GM12801 (cell line): ENCODE results near the gene KNDC1.

ENCODE experiments used
- TF ChIP-seq, protein P1 (sequence below): IDR thresholded peaks from one replicate; pipeline ENCODE4 v1.5.1; 2011; ENCODE audit warnings: control low read depth; ENCODE audit not compliant: insufficient read length; ENCODE audit errors: extremely low read depth

Gene KNDC1

DNA sequence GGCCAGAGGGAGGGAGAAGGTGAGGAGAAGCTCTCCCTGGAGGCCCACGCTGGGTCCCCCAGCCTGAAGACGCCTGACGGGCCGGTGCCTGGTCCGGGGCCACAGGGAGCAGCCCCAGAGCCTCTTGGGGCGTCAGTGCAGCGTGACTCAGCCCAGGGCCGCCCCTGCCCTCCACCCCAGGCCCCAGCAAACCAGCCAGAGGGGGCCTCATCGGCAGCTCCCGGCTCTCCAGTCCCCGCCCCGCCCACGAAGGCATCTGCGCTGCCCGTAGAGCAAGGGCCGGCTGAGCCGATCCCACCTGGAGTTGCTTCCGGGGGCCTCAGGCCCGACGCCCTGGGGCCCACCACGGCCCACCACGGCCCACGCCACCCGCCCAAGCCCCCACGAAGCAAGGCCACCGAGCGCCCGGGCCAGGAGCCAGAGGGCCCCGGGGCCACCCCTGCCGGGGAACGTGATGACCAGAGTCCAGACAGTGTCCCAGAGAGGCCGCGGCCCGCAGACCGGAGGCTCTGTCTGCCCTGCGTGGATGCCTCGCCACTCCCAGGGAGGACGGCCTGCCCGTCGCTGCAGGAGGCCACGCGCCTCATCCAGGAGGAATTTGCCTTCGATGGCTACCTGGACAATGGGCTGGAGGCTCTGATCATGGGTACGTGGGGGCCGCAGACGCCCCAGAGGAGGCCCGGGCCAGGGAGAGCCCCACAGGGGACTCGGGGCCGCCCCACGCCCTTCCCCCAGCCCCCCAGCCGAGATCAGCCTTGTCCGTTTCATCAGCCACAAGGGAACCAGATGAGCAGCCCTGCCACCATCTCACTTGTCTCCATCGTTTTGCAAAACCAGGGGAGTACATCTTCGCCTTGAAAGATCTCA lies 38.8 kb downstream of the KNDC1 start:
- TF ChIP-seq, protein P1, sequence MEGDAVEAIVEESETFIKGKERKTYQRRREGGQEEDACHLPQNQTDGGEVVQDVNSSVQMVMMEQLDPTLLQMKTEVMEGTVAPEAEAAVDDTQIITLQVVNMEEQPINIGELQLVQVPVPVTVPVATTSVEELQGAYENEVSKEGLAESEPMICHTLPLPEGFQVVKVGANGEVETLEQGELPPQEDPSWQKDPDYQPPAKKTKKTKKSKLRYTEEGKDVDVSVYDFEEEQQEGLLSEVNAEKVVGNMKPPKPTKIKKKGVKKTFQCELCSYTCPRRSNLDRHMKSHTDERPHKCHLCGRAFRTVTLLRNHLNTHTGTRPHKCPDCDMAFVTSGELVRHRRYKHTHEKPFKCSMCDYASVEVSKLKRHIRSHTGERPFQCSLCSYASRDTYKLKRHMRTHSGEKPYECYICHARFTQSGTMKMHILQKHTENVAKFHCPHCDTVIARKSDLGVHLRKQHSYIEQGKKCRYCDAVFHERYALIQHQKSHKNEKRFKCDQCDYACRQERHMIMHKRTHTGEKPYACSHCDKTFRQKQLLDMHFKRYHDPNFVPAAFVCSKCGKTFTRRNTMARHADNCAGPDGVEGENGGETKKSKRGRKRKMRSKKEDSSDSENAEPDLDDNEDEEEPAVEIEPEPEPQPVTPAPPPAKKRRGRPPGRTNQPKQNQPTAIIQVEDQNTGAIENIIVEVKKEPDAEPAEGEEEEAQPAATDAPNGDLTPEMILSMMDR = no peak

DNA sequence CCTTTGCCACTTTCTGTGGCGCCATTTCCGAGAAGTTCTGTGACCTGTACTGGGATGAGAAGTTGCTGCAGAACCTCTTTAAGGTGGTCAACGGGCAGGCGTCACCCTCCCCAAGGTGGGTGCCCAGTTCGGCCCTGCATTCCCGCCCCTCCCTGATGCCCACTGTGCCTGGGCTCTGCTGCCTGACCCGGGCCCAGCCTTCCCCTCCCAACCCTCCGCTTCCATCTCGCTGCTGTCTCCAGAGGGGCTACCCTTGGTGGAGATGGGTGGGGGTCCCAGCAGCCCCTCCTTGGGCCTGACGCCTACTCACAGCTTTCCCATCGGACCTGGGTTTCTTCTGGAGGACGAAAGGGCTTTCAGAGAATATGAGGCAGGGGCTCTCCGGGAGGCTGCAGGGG lies 39.5 kb downstream of the KNDC1 start:
- TF ChIP-seq, protein P1 = no peak

DNA sequence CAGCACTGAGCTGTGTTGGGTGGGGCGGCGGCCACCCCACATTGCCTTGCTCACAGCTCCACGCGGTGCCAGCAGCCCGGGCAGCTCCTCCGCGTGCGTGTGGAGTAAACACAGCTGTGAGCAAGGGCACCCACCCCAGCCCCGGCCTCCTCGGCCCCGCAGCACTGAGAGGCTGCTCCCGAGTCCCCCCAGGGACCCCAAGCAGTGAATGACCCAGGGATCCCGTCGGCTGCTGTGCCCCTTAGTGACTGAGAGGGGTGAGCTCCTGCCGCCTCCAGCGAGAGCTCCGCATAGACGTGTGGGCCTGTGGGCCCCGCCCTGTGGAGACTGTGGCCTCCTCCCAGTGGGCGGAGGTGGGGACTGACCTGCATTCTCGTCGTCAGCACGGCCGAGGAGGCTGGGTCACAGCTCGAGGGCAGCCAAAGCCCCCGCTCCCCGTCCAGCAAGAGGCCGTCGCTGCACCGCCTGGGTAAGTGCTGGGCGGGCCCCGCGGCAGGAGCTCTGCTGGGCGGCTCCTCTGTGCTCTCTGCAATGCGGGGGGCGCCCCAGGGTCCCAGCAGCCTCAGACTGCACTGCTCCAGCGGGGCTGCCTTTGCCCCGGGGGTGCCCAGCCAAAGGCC lies 40.1 kb downstream of the KNDC1 start:
- TF ChIP-seq, protein P1 = no peak

DNA sequence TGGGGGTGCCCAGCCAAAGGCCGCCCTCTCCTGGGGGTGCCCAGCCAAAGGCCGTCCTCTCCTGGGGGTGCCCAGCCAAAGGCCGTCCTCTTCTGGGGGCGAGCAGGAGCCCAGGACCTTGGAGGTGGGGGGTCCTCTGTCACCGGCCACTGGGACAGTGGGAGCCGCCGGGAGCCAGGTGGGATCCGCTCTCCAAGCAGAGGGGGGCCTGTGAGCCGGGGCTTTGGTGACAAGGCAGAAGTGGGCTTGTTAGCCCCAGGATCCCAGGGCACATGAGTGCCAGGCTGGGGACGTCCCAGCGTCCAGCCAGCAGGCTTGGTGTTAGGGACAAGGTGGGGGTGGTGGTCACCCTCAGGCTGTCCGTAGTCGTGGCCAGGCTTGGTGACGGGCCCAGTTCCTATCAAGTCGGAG lies 40.6 kb downstream of the KNDC1 start:
- TF ChIP-seq, protein P1 = no peak

DNA sequence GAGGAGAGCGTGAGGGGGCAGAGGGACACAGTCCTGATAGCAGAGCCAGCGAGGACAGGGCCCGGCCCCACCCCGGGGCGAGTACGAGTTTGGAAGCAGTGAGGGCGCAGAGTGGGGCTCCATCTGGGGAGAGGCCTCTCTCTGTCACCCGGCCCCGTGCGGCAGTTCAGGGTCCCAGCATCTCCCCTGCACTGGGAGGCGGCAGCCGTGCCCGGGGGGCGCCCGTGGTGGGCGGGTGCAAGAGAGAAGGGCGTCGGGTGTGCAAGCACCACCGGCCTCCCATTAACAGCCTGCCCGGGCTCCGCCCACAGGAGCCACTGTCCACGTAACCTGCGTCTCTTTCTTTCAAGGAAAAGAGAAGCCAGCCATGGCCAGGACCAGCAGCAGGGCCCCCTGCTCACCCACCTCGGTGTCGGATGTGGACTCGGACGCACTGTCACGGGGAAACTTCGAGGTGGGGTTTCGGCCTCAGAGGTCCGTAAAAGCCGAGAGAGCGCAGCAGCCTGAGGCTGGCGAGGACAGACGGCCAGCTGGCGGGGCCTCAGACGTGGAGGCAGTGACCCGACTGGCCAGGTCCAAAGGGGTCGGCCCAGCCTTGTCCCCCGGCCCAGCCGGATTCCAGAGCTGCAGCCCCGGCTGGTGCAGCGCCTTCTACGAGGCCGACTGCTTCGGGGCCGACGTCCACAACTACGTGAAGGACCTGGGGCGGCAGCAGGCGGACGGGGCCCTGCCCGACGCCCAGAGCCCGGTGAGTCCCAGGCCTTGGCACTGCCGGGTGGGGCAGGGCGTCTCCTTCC lies 41.3 kb downstream of the KNDC1 start:
- TF ChIP-seq, protein P1 = no peak

DNA sequence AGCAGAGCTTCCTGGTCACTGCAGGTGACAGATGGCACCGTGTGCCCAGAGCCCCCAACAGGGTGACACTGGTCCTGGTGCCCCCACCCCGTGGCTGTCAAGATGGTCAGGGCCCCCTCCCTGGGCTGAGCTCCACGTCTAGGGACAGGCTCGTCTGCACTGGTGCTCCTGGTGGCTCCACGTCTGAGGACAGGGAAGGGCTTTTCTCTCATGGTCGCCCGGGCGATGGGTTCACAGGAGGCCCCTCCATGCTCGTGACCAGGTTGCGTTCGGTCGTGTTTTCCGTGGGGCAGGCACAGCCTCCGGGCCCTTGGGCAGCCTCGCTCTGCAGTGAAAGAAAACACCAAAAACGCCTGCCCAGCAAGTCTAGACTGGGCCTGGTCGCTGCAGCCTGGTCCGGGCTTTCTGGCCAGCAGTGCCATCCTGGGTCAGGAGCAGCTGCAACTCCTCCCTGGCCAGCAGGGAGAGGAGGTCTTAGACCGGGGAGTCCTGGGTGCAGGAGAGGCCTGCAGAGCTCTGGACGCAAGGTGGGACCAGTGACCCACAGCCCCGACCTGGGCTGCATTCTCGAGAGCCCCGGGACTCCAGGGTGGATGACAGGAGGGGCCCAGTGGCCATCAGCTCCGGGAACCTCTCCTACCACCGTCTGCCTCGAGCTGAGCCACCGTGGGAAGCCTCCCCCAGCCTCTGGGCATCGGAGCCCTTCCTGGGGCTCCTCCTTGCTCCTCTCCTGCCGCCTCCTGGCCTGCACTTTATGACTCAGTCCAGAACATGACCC lies 42.1 kb downstream of the KNDC1 start:
- TF ChIP-seq, protein P1 = no peak
